Vein endothelial cell (primary cell): ENCODE data around the gene HDDC2. TPM values are rescaled to one million over a fixed set of nuclear protein-coding genes. Genes with fewer than 3 reads are reported as not detected.

Experiments used
- total RNA-seq: library from RNA; depleted of rRNA; stranded (reverse); fragments of >200 nt; gene quantifications from 2 replicates; pipeline ENCODE4 v1.2.3, GENCODE V29; 2012

The HDDC2 gene
- total RNA-seq: 8.5 and 14.7 TPM in 2 replicates

GRCh38 chr6:125301435-125302391 lies at the start of gene HDDC2:
HDDC2 (minus strand) TSS chr6:125301967; CDS start chr6:125301932, 35 bp downstream.

Other genes starting within 250 kb of the HDDC2 start
- 3.4 and 7.2 TPM in 2 replicates for gene TPD52L1, start 148.2 kb downstream of the HDDC2 start, total RNA-seq